Stimulated activated CD4-positive, alpha-beta T cell treated with anti-CD3 and anti-CD28 coated beads, Interleukin-1b, Interleukin-23, amount 100 ng/mL, for 48 hours (primary cell): ENCODE measurements around the gene SDHA.
A peak's percentile ranks its signal among the peaks of the same experiment; 100 is the strongest.
"Not testable (repeated sequence)": the region's sequence is repeated elsewhere in the genome, so short reads cannot be mapped to it uniquely, and the experiment has no call there.

Source experiments
- DNase-seq: peaks from one replicate; pipeline ENCODE4 v3.0.0-alpha.2; 2020

The SDHA gene

DNA sequence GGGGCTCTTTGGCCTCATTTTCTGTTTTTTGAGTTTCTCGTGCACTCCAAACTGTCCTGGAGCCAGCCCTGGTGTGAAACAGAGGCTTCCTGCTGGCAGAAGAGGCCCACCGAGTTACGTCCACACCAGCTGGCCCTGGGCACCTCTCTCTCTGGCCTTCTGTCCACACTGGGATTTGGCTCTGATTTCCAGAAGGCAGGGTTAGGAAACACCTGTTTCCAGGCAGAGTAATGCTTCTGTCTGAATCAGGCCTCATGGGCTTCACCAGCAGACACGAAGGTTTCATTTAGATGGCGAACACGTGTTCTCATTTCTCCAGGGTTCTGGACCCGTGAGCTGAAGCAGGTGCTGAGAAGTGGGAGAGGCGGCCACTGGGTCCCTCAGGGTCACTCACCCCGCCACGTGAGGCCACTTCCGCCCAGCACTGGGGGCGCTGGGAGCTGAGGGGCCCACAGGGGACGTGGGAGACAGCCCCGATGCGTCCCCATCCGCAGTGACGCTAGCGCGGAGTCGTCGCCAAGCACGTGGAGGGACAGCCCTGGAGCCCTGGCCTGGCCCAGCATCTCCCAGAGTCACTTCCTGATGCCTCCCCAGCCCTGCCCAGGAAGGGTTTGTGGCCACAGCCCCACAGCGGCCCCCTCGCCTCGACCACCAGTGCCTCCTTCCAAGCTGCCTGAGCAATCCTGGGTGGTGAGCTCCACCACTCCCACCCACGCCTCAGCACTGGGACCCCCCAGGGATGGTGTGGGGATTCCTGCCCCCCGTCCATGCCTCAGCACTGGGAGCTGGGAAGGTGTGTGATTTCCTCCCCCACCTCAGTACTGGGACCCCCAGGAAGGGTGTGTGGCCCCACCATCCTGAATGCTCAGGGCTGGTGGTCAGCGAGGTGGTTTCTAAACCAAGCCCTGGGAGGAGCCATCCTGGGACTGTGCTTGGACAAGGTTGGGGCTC lies 31.8 kb upstream of the SDHA start:
- DNase-seq: no peak

GRCh38 chr5:187042-187431 lies 31.1 kb upstream of the SDHA start:
- no peak for DNase-seq

GRCh38 chr5:187617-188451 lies 30.3 kb upstream of the SDHA start:
- DNase-seq: no peak

DNA sequence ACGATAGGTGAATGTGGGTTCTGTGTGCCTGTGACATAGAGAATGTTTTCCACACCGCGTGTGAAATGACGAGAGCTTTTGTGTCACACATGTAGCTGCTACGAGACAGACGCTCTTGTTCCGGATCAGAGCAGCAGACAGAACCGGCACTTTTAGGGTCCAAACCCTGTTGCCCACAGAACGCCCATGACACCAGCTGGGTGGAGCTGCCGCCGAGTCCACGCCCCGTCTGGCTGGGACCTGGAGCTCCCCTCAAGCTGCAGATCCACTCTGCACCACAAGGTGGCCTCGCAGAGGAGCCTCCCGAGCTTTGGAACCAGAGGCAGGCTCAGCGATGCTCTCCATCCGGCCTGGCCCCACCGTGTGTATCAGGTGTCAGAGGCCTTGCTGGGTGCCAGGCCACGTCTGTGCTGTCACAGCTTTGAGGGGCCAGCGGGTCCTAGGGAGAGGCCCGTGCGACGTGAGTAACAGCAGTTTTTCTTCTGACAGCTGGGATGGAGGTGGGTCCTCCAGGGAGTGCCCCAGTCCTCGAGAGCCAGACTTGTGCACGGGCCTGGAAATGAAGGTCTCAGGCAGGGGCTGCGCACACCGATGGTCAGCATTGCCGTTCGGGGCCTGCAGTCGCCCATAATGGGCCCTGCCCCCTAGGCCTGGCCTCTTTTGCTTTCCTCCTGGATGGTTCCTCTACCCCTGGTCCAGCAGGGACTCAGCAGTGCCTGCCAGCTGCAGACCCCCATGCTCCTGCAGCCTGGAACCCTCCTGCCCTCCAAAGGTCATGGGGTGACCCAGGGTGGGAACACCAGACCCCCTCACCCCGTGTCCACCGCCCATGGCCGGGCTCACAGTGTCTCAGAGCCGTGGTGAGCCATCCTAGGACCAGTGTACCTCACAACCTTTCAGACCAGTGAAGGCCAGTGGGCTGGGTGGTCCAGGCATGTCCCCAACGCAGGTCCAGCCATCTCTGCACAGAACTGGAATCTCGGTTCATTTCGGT lies 29.3 kb upstream of the SDHA start:
- peak; percentile 88 for DNase-seq

- DNase-seq: no peak
These were observed 28.6 kb upstream of the SDHA start for GRCh38 chr5:189486-189885.

- DNase-seq: no peak
These were observed 28.1 kb upstream of the SDHA start for GRCh38 chr5:189976-190365.

DNA sequence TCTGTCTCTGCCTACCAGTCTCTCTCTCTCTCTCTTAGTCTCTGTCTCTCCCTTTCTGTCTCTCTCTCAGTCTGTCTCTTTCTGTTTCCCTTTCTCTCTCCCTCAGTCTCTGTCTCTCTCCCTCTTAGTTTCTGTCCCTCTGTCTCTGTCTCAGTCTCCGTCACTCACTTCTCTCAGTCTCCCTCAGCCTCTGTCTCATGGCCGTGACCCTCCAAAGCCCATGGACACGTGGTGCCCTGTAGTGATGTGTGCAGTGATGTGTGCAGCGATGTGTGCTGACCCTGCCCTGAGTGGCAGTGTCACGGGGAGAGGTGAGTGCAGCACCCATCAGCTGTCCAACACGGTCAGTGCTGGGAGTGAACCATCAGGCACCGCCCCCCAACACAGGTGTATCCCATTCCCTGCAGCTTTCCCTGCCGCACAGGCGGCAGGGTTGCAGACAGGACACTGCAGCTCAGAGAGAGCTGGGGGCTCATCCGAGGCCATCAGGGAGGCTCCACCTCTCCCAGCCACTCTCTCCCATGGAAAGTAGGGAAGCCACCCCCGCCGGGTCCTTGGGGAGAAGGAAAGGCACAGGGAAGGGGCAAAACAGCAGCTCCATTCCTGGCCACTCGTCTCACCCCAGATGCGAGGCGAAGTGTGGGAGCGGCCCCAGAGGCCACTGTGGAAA lies 27.6 kb upstream of the SDHA start:
- no peak for DNase-seq

- DNase-seq: no peak
These were observed 26.8 kb upstream of the SDHA start, which contains the start of gene LRRC14B for GRCh38 chr5:191036-191948. TSS of gene LRRC14B (plus strand) at chr5:191495. CDS start at chr5:191539, 44 bp downstream.

- DNase-seq: no peak
These were observed 26.0 kb upstream of the SDHA start for GRCh38 chr5:191949-192690.

DNA sequence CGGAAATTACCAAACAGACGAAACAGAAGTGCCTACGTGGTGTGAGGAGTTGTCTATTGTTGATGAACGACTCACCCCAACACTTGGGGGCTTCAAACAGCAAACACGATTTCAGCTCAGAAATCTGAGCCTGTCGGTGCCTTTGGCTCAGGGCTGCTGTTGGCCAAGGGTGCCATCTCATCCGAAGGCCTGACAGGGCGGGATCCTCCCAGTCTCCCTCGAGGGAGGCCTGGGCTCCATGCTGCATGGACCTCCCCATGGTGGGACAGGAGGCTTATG lies 25.5 kb upstream of the SDHA start:
- no peak for DNase-seq

DNA sequence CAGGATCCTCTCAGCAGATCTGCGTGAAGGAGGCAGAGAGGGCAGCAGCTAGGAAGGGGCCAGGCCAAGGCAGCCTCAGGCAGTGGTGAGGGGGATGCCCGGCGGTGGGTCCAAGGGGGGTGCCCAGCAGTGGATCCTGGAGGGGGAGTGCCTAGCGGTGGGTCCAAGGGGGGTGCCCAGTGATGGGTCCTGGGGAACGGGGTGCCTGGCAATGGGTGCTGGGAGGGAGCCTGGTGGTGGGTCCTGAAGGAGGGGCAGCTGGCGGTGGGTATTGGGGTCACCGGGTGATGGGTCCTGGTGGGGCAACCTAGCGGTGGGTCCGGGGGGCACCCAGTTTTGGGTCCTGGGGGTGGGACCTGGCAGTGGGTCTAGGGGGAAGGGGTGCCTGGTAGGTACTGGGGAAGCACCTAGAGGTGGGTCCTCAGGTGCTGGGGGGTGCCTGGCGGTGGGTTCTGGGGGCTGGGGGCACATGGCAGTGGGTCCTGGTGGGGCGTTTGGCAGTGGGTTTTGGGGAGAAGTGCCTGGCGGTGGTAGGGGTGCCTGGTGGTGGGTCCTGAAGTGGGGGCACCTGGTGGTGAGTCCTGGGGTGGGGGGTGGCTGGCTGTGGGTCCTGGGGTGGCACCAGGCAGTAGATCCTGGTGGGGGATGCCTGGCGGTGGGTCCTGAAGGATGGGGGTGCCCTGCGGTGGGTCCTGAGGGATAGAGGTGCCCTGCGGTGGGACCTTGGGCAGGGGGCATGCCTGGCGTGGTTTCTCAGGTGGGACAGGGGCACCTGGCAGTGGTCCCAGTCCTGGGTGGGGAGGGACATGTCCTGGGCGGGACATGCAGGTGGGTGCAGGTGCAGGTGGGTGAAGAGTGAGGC lies 24.9 kb upstream of the SDHA start:
- DNase-seq: no peak

DNA sequence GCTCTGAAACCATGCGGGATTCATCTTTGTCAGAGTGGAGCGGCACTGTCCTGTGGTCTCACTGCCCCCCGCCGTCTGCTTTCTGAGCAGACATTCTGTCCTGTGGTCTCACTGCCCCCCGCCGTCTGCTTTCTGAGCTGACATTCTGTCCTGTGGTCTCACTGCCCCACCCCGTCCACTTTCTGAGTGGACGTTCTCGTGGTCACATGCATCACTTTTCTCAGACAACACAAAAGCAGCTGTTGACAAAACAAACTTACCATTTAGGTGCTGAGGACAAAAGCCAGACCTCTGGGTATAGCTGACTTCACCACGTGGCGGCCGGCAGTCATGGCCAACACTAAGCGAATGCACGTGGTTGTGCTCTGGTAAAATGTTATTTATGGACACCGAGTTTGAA lies 24.0 kb upstream of the SDHA start:
- no peak for DNase-seq

DNA sequence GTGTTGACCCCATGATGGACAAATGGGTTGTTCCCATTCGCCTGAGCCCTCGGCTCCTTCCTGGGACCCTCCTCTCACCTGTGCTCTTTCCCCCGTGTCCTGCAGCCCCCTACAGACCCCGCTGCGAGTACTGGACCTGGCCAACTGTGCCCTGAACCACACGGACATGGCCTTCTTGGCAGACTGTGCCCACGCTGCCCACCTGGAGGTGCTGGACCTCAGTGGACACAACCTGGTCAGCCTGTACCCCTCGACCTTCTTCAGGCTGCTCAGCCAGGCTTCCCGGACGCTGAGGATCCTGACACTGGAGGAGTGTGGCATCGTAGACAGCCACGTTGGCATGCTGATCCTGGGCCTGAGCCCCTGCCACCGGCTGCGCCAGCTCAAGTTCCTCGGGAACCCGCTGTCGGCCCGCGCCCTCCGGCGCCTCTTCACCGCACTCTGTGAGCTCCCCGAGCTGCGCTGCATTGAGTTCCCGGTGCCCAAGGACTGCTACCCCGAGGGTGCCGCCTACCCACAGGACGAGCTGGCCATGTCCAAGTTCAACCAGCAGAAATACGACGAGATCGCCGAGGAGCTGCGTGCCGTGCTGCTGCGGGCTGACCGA lies 23.4 kb upstream of the SDHA start:
- DNase-seq: no peak

- no peak for DNase-seq
These were observed 22.5 kb upstream of the SDHA start for GRCh38 chr5:195401-196160.

- DNase-seq: no peak
These were observed 21.8 kb upstream of the SDHA start for GRCh38 chr5:196350-196749.

- DNase-seq: not testable (repeated sequence)
These were observed 21.1 kb upstream of the SDHA start for GRCh38 chr5:197031-197430.

GRCh38 chr5:197892-198489 lies 20.1 kb upstream of the SDHA start:
- no peak for DNase-seq
